ENCODE results near the gene BHLHE23.
"Not testable (repeated sequence)": the region's sequence is repeated elsewhere in the genome, so short reads cannot be mapped to it uniquely, and the experiment has no call there.

Gene BHLHE23

DNA sequence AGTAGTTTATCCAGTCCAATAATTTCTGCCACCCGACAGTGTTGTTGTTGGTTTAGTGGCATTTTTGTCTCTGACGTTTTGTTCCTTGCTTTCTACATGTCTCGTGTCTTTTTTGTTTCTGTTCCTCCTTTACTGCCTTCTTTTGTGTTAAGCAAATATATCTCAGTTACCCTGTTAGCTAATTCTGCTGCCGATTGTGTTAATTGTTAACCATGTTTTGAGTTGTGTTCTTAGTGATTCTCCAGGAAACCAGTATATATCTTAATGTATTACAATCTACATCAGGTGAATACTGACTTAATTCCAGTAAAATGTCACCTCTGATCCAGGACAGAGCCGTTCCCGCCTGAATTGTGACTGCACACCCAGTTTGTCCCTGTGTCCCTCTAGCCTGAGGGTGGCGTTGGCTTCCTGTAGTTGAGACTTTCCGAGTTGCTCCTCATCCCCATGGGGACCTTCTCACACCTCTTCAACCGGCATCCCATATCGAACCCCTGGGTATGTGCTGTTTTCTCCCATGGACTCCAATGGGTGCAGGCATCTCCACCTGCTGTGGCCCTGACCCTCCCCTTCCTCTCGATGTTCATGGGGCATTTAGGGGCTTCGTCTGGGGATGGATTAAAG is 35.8 kb upstream of the BHLHE23 start:
- no peak for DNase-seq

- DNase-seq: no peak
Measured at GRCh38 chr20:63041776-63042175, 35.0 kb upstream of the BHLHE23 start.

DNA sequence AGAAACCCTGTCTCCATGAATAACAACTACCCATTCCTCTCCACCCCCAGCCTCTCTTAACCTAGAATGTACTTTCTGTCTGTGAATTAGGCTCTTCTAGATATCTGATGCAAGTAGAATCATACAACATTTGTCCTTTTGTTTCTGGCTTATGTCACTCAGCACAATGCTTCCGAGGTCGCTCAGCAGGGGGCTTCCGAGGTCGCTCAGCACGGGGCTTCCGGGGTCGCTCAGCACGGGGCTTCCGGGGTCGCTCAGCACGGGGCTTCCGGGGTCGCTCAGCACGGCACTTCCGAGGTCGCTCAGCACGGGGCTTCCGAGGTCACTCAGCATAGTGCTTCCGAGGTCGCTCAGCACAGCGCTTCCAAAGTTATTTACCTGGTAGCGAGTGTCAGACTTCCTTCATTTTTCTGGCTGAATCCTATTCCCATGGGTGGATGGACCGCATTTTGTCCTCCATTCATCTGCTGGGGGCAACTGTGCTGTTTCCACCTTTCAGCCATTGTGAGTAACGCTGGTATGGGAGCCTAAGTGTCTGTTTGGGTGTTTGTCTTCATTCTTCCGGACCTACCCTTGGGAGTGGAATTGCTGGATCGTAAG is 31.0 kb upstream of the BHLHE23 start:
- no peak for DNase-seq

GRCh38 chr20:63036291-63036690 is 29.5 kb upstream of the BHLHE23 start:
- no peak for DNase-seq

DNA sequence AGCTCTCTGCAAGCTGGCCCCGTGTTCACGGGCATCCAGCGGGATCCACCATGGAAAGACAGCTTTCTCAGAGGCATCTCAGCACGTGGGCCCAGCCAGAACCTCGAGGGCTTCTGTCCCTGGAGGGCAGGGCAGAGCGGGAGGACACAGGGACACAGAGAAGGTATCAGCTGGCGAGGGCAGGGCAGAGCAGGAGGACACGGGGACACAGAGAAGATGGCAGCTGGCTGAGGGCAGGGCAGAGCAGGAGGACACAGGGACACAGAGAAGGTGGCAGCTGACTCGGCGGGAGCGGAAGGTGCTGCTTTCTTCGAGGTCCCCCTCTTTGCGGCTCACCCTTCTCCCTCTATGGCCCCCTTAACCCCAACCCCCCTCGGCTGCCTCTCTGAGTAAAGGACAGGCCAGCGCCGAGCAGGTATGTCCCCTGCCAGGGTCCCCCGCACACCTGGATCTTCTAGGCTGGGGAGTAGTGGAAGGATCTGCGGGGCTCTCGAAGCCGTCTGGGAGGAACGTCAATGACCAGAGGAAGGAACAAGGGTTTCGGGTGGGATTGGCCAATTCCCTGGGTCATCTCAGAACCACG is 28.9 kb upstream of the BHLHE23 start:
- no peak for DNase-seq

GRCh38 chr20:63034710-63035602 is 28.2 kb upstream of the BHLHE23 start:
- DNase-seq: not testable (repeated sequence)

DNA sequence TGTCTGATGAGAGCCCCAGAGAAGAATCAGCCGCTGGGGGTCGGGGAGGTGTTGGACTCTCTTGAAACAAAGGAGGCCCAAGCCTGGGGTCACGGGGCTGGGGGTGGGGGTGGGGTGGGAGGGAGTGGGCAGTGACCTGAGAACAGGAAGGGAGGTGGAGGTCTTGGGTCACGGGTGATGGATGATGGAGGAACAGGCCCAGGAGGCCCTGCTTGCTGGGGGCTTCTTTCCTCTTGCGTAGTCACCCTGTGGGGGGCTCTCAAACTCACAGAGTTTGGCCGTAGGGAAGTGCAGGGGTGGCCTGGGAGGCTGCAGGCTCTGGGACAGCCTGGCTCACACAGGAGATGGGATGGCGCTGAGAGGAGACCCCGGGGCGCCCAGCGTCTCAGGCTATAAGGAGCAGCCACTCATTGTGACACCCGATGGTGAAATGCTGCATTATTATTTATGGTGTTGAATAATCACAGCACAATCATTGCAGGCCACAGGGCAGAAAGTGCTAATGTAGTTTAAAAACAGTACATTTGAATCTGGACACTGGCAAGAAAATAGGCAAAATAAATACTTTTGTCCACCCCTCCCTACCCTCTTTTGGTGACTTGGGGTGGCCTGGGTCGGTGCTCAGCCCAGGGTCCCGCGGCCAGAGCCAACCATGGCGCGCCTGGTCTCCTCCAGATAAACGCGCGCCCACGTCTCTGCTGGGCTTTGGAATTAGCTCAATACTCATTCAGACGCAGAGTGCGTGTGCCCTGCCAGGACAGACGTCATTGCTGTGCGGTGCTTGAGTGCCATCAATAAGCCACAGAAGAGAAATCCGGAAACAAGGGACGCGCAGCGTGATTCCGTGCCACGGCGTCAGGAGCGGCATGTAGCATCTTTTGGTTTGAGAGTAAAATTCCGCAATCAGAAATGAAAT is 27.3 kb upstream of the BHLHE23 start:
- DNase-seq: no peak

DNA sequence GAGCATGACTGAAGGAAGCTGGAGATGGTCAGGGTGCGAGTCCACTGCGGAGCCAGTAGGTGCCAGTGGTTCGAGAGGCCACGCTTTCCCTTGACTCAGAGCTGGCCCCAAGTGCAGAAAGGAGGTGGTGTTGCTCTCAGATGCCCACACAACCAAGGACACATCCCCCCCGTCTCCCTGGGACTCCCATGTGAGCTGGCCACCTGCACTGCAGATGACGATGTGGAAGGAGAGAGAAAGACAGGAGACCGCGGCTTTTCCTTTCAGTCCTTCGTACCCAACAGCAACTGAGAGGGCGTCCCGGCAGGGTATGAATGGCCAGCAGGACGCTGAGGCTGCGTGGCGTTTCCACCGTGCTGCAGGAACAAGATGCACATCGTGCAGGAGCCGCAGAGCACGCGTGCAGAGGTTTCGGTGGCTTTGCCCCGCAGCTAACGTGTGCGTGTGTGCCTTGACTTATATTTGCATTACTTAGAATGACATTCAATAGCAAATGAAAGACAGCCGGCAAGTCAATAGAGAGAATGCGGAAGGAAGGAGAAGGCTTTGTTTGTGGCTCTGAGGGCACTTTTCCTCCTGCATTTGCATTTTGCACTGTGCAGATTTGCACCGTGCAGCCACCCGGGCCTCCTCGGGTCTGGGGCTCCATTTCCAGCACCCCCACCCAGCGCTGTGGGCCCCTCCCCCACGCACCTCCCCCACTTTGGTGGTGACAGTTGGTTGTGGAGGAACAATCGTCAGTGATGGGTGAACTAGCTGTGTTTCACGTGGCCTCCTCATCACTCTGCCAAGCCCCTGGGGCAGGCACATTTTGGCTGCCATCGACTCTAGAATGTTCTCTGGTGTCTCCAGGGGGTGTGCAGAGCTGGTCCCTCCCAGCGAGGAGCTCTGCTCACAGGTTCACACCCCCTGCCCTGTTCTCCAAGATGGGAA is 26.4 kb upstream of the BHLHE23 start:
- DNase-seq: no peak

DNA sequence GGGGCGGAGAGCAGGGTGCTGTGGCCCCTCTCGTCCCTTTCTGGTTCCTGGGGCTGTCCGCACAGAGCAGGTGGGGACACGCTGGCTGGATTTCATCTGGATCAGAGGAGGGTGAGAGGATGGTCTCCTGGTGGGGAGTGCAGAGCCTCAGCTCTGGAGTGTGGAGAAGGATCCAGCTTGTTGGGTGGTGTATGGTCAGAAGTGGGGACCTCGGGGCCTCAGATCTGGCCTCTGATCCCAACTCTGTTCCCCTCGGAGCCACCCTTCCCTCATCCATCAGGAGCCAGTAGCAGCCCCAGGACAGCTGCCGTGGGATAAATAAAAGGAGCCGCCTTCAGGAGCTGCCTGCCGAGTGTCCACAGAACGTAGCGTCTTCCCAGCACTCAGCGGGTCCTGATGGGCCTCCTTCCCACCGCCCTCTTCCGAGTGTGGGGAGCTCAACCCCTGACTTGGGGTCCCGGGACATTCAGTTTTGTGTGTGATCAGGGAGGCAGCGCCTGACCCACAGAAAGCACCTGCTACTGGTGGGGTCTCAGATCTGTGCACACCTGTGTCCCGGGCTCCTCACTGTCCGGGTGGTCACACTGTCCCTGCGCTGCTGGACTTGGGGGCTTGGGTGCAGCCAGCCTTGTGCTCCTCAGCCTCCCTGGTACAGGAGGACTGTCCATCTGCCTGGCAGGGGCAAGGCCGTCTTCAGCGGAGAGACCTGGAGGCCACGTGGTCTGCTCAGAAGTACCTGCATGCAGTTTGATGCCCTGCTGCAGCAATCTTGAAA is 25.4 kb upstream of the BHLHE23 start:
- no peak for DNase-seq

DNA sequence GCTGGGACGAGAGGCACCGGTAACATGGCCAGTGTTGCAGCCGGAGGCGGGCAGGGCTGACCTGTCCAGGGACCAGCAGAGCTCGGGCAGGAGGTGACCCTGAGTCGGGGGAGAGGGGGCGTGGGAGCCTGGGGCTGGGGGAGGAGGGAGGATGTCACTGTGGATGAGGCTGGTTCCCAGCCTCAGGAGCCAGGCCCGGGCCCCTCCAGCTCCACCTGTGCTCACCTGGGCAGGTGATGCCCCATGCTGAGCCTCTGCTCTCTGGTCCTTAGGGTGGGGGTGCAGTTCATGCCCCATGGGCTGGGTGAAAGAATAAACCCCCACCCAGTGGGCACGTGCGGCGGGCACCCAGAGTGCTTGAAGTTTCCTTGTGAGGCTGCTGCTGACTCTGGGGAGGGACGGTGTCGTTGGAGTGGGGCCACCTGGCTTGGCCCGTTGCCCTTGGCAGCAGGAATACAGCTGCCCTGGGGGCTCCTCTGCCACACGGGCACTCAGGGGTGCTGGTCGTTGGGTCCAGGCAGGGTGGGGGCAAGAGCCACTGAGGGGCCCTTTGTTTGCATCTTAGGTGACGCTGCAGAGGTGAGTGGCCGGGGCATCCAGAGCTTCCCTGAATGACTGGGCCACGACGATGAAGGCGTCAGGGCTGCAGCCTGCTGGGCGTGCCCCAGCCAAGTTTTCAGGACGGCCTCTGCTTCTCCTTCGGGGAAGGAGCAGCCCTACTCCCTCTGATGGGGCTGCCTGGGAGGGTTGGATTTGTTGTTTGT is 24.7 kb upstream of the BHLHE23 start:
- DNase-seq: no peak

GRCh38 chr20:63029358-63030121 is 22.8 kb upstream of the BHLHE23 start:
- no peak for DNase-seq

GRCh38 chr20:63028461-63028921 is 21.7 kb upstream of the BHLHE23 start:
- no peak for DNase-seq

GRCh38 chr20:63027922-63028389 is 21.2 kb upstream of the BHLHE23 start:
- DNase-seq: no peak

- DNase-seq: no peak
Measured at GRCh38 chr20:63027221-63027921, 20.6 kb upstream of the BHLHE23 start.

GRCh38 chr20:63026582-63027165 is 19.9 kb upstream of the BHLHE23 start:
- DNase-seq: no peak

DNA sequence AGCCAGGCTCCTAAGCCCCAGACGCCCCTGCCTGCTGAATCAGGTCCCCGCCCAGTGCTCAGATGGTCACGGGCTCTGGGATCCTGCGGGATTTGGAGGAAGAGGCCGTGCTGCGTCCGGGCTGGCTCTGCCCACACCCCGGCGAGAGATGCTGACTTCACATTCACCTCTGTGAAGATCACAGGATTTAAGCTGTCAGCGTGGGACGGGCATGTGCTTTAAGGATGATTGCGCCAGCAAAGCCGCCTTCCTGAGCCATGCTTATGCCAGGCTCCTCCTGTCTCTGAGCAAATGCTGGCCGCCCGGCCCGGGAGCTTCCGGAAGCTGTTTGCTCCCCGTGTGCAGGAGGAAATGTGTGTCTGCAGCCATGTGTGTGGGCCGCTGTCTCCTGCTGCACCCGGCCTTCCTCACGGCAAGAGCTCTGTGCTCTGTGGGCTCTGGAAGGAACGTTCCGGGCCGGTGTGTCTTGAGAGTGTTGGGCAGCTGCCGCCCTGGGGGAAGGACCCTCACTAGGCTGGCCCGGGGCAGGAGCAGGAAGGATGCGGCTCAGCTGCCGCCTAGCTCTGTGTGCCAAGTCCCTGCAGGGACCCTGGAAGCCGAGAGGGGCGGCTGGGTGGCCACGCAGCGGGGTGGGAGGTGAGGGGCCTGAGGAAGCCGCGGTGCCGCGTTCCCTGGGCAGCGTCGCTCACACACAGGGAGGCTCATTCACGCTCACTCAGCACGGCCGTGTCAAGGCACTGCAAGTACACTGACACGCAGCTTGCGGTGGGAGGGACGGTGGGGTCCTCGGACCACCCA is 19.0 kb upstream of the BHLHE23 start:
- peak; percentile 48 to 66 for DNase-seq

All from inflammatory macrophage treated with lipopolysaccharide for 1 hour (primary cell).